AG04450 (cell line): ENCODE results near the gene PPP1CA. TPM values are rescaled to one million over a fixed set of nuclear protein-coding genes. Genes with fewer than 3 reads are reported as not detected.

ENCODE experiments used
- CTCF ChIA-PET: fragments of 300-600, 350-600 bp; formaldehyde crosslinking; extraction: SDS; loops from one replicate; lab custom pipeline; 2022; ENCODE audit warnings: antibody characterized with exemption, inconsistent platforms; lab: Charles Lee
- POLR2A ChIA-PET: fragments of 350-600 bp; formaldehyde crosslinking; extraction: SDS; loops from one replicate; lab custom pipeline; 2021; ENCODE audit warnings: antibody characterized with exemption, inconsistent platforms; lab: Yijun Ruan, JAX
- DNase-seq: peaks from one replicate; pipeline ENCODE4 v3.0.0-alpha.2; 2011; ENCODE audit warnings: low read depth, low spot score
- H3K27ac ChIP-seq: one replicate; pipeline ENCODE4 v1.5.1; 2012; ENCODE audit warnings: low read depth, low read length, control low read depth
- H3K27me3 ChIP-seq: one replicate; pipeline ENCODE4 v1.6.0; 2012; ENCODE audit warnings: low read length; ENCODE audit not compliant: control insufficient read depth, insufficient read depth
- H3K4me3 ChIP-seq: 2 replicates; pipeline ENCODE4 v1.5.1; 2011; ENCODE audit warnings: mild to moderate bottlenecking, low read depth, low read length, control low read depth
- H3K9me3 ChIP-seq: 2 replicates; pipeline ENCODE4 v1.5.1; 2012; ENCODE audit warnings: low read length; ENCODE audit not compliant: control insufficient read depth, insufficient read depth
- CTCF ChIP-seq: IDR thresholded peaks from 2 replicates; pipeline ENCODE4 v1.5.1; 2011; ENCODE audit warnings: low read depth, low read length, control low read depth, inconsistent platforms
- polyA plus RNA-seq: library from polyadenylated mRNA; depleted of rRNA; stranded (reverse); fragments of >200 nt; gene quantifications from 2 replicates; pipeline ENCODE4 v1.2.3, GENCODE V29; 2011

The PPP1CA gene
- polyA plus RNA-seq, 1 experiment = 116 TPM

GRCh38 chr11:67417425-67417824 lies 15.8 kb upstream of the PPP1CA start:
- POLR2A ChIA-PET = interaction anchor here (0.6 kb wide), 1 partner anchor 16 kb away, joined by 3 read pairs; the partner anchor contains the start of gene PPP1CA

GRCh38 chr11:67416416-67417335 lies 15.0 kb upstream of the PPP1CA start:
- no peaks in the 10 kb centered on the region for H3K9me3 ChIP-seq
- no peak overlapping the region for H3K27ac ChIP-seq
- ChIA-PET CTCF (interaction anchor here (1.2 kb wide), 1 partner anchor 15 kb away, joined by 7 read pairs; the partner anchor contains the start of gene PPP1CA), POLR2A (no interaction called here)
- H3K27me3 ChIP-seq = peaks cover 25% of the 10 kb centered on the region
- H3K4me3 ChIP-seq = no peak overlapping the region
- no peak for DNase-seq
- TF ChIP-seq CTCF = no peak

More at GRCh38 chr11:67417425-67417824, 15.8 kb upstream of the PPP1CA start:
- CTCF ChIA-PET = interaction anchor here (3.4 kb wide), 1 partner anchor 16 kb away, joined by 10 read pairs; the partner anchor contains the start of gene PPP1CA
- no peak for DNase-seq
- Histone ChIP-seq H3K9me3 (no peaks in the 10 kb centered on the region), H3K27me3 (peaks cover 19% of the 10 kb centered on the region), H3K4me3 (no peak overlapping the region), H3K27ac (no peak overlapping the region)
- no peak for TF ChIP-seq CTCF

- CTCF ChIA-PET = interaction anchor here (1.2 to 3.7 kb wide), 2 partner anchors 14 kb away, joined by 7 to 22 read pairs; partner anchors contain the start of gene PPP1CA
- H3K27me3 ChIP-seq = peaks cover 27% of the 10 kb centered on the region
- H3K4me3 ChIP-seq = peak within 1 kb of the TSS; percentile 17; the same call in 1 of the 2 replicates
- no peak for TF ChIP-seq CTCF
- H3K27ac ChIP-seq = no peak within 1 kb of the TSS
- no peak for DNase-seq
- POLR2A ChIA-PET = no interaction called here
- H3K9me3 ChIP-seq = no peaks in the 10 kb centered on the region
These were observed 14.0 kb upstream of the PPP1CA start, which contains the start of gene CARNS1 for GRCh38 chr11:67415501-67416304. Gene CARNS1 (plus strand): TSS chr11:67415678. CDS start chr11:67416200, 522 bp downstream.

GRCh38 chr11:67413266-67413849 lies 11.7 kb upstream of the PPP1CA start:
- H3K4me3 ChIP-seq = no peak overlapping the region
- H3K27ac ChIP-seq = no peak overlapping the region
- peaks cover 43% of the 10 kb centered on the region for H3K27me3 ChIP-seq
- POLR2A ChIA-PET = interaction anchor here (0.6 to 0.8 kb wide), 2 partner anchors 21 to 71 kb away, joined by 4 read pairs; partner anchors contain the start of gene RAD9A
- DNase-seq = no peak
- no peak for TF ChIP-seq CTCF
- no peaks in the 10 kb centered on the region for H3K9me3 ChIP-seq
- CTCF ChIA-PET = interaction anchor here (1.0 to 3.7 kb wide), 2 partner anchors 11 to 56 kb away, joined by 5 to 22 read pairs; partner anchors contain the start of gene PPP1CA
